HL-60 (cell line): Measurements from ENCODE around the gene C8G.

Experiments
- POLR2AphosphoS5 ChIP-seq: IDR thresholded peaks from 2 replicates; pipeline ENCODE4 v1.6.1; 2012; ENCODE audit warnings: low read depth
- SPI1 ChIP-seq: IDR thresholded peaks from 2 replicates; pipeline ENCODE4 v1.6.1; 2012; ENCODE audit warnings: low read depth, mild to moderate bottlenecking, borderline replicate concordance
- TF ChIP-seq, protein P1 (sequence below): IDR thresholded peaks from one replicate; pipeline ENCODE4 v1.5.1; 2011; ENCODE audit warnings: low read length, control low read depth, inconsistent platforms; ENCODE audit not compliant: insufficient read depth

DNA sequence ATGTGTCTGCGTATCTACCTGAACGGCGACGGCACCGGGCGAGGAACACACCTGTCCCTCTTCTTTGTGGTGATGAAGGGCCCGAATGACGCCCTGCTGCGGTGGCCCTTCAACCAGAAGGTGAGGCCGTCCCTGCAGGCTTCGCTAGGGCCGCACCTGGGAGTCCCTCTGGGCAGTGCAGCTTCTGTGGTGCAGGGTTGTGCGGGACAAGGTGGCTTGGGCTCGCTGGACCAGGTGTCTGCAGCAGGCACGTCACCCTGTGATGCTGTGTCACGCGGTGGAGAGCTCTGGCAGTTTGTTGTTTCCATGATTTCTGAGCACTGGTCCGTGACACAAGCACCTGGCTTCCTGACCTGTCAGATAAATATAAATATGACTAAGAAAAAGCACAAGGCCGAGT, 21.2 kb upstream of the C8G start:
- TF ChIP-seq POLR2AphosphoS5: no peak
- TF ChIP-seq, protein P1, sequence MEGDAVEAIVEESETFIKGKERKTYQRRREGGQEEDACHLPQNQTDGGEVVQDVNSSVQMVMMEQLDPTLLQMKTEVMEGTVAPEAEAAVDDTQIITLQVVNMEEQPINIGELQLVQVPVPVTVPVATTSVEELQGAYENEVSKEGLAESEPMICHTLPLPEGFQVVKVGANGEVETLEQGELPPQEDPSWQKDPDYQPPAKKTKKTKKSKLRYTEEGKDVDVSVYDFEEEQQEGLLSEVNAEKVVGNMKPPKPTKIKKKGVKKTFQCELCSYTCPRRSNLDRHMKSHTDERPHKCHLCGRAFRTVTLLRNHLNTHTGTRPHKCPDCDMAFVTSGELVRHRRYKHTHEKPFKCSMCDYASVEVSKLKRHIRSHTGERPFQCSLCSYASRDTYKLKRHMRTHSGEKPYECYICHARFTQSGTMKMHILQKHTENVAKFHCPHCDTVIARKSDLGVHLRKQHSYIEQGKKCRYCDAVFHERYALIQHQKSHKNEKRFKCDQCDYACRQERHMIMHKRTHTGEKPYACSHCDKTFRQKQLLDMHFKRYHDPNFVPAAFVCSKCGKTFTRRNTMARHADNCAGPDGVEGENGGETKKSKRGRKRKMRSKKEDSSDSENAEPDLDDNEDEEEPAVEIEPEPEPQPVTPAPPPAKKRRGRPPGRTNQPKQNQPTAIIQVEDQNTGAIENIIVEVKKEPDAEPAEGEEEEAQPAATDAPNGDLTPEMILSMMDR: no peak
- no peak for TF ChIP-seq SPI1
